ENCODE measurements around the gene KCNJ12. TPM values are rescaled to one million over a fixed set of nuclear protein-coding genes. Genes with fewer than 3 reads are reported as not detected.

KCNJ12 gene
- polyA plus RNA-seq, 2 of the 4 experiments (the other 2 are of a cell fraction) = 0.34 to 0.44 TPM

GRCh38 chr17:21381076-21381706 lies 5.0 kb downstream of the KCNJ12 start:
- Histone ChIP-seq H3K4me3 (no peak overlapping the region), H3K9me3 (no peaks in the 10 kb centered on the region), H3K4me1 (peaks cover 4% of the 10 kb centered on the region; the same call in 1 of the 3 replicates), H3K4me2 (no peak overlapping the region), H3K27ac (no peak overlapping the region)
- no peak for TF ChIP-seq ATOH8 (CRISPR knock-in tag; IDR thresholded peaks at IDR 0.05; ENCODE audit: low read depth)
- no peak for TF ChIP-seq EHMT2 (IDR thresholded peaks at IDR 0.05; ENCODE audit: low read depth)
- TF ChIP-seq POLR2AphosphoS2 (conservative IDR thresholded peaks at IDR 0.05; ENCODE audit: low read length) = no peak
- no peak for TF ChIP-seq HOXB13 (CRISPR knock-in tag; IDR thresholded peaks at IDR 0.05; ENCODE audit: low read depth)
- no peak for TF ChIP-seq MAZ (IDR thresholded peaks at IDR 0.05; ENCODE audit: borderline replicate concordance, low read depth, low read length)
- TF ChIP-seq TP53 (CRISPR knock-in tag; IDR thresholded peaks at IDR 0.05) = no peak
- TF ChIP-seq HOXB5 (CRISPR knock-in tag; IDR thresholded peaks at IDR 0.05) = no peak
- no peak for TF ChIP-seq CBX2 (IDR thresholded peaks at IDR 0.05; ENCODE audit: borderline replicate concordance, low read depth)
- TF ChIP-seq SREBF2 (IDR thresholded peaks at IDR 0.05) = no peak
- no peak for TF ChIP-seq RFX5 (IDR thresholded peaks at IDR 0.05)
- no peak for TF ChIP-seq E2F6 (IDR thresholded peaks at IDR 0.05; ENCODE audit: borderline replicate concordance, low read depth)
- no peak for TF ChIP-seq PBX3 (IDR thresholded peaks at IDR 0.05)
- no peak for TF ChIP-seq ESRRA (IDR thresholded peaks at IDR 0.05; ENCODE audit: borderline replicate concordance, low read length)
- no peak for TF ChIP-seq JUN (IDR thresholded peaks at IDR 0.05)
- TF ChIP-seq JUNB (IDR thresholded peaks at IDR 0.05) = no peak
- TF ChIP-seq ZNF302 (CRISPR knock-in tag; IDR thresholded peaks at IDR 0.05) = no peak
- no peak for TF ChIP-seq ZFP36 (IDR thresholded peaks at IDR 0.05; ENCODE audit: borderline replicate concordance, partially characterized antibody)
- DNase-seq (ENCODE audit: low read depth in 1 of 2, low spot score in 1 of 2) (no peak), ATAC-seq (no peak), FAIRE-seq (no peak)
- ChIA-PET CTCF (no interaction called here), POLR2A (no interaction called here)
- 76% methylated on average over 6 of the region's 6 CpGs for WGBS (ENCODE audit: missing lambda C conversion rate)

GRCh38 chr17:21382560-21383495 lies 6.7 kb downstream of the KCNJ12 start:
- Histone ChIP-seq H3K9me3 (no peaks in the 10 kb centered on the region), H3K4me3 (no peak overlapping the region), H3K4me1 (0 out of 3 replicates have a peak, but pooled peaks cover 2% of the 10 kb centered on the region), H3K27ac (no peak overlapping the region), H3K4me2 (no peak overlapping the region)
- ChIA-PET CTCF (interaction anchor here (0.9 kb wide), 1 partner anchor 10 kb away, joined by 3 read pairs; no protein-coding TSS in a partner anchor), POLR2A (no interaction called here)
- ATAC-seq (no peak), FAIRE-seq (no peak), DNase-seq (ENCODE audit: low read depth in 1 of 2, low spot score in 1 of 2) (no peak)
- TF ChIP-seq GATA3 (IDR thresholded peaks at IDR 0.05; ENCODE audit: borderline replicate concordance) (no peak), EHMT2 (IDR thresholded peaks at IDR 0.05; ENCODE audit: low read depth) (no peak), MAX (IDR thresholded peaks at IDR 0.05) (no peak), MAZ (IDR thresholded peaks at IDR 0.05; ENCODE audit: borderline replicate concordance, low read depth, low read length) (no peak), EP300 (IDR thresholded peaks at IDR 0.05) (no peak), CHD2 (IDR thresholded peaks at IDR 0.05; ENCODE audit: low read length, partially characterized antibody) (no peak), PBX3 (IDR thresholded peaks at IDR 0.05) (no peak), CTCF (IDR thresholded peaks at IDR 0.05) (no peak), POLR2A (IDR thresholded peaks at IDR 0.05; ENCODE audit: low read length) (no peak), ESRRA (IDR thresholded peaks at IDR 0.05; ENCODE audit: borderline replicate concordance, low read length) (no peak)
- WGBS (ENCODE audit: missing lambda C conversion rate) = 70% methylated on average over 25 of the region's 29 CpGs

Data from A549 (cell line).